K562 (cell line): Measurements from ENCODE around the gene PIGV. TPM values are rescaled to one million over a fixed set of nuclear protein-coding genes. Genes with fewer than 3 reads are reported as not detected.
A peak's percentile ranks its signal among the peaks of the same experiment; 100 is the strongest.

Experiments used
- CAMTA2 ChIP-seq: fragments of 250-450 bp; sonication (Bioruptor Pico); conservative IDR thresholded peaks from 2 replicates; pipeline ENCODE4 v1.5.1; 2022
- ELF4 ChIP-seq: fragments of 450-650 bp; formaldehyde crosslinking; IDR thresholded peaks from 2 replicates; pipeline ENCODE4 v1.4.0; 2022; ENCODE audit warnings: missing genetic modification characterization
- ETS1 ChIP-seq: conservative IDR thresholded peaks from 2 replicates; pipeline ENCODE4 v1.6.1; 2011; ENCODE audit warnings: low read depth, mild to moderate bottlenecking, low read length; ENCODE audit not compliant: control insufficient read depth
- EWSR1 ChIP-seq: fragments of 450-650 bp; IDR thresholded peaks from 2 replicates; pipeline ENCODE4 v1.6.1; 2018; ENCODE audit warnings: borderline replicate concordance, mild to moderate bottlenecking, low read depth, moderate library complexity; ENCODE audit not compliant: partially characterized antibody
- GATAD2B ChIP-seq: fragments of 450-650 bp; IDR thresholded peaks from 2 replicates; pipeline ENCODE4 v1.6.1; 2017; ENCODE audit warnings: mild to moderate bottlenecking, borderline replicate concordance
- GTF2E2 ChIP-seq: fragments of 200-800 bp; sonication (Bioruptor generic); IDR thresholded peaks from 2 replicates; pipeline ENCODE4 v1.6.1; 2016; ENCODE audit warnings: missing genetic modification characterization, missing compliant biosample characterization
- ILF3 ChIP-seq: fragments of 450-650 bp; IDR thresholded peaks from 2 replicates; pipeline ENCODE4 v1.6.1; 2018; ENCODE audit warnings: antibody characterized with exemption, mild to moderate bottlenecking, moderate library complexity, borderline replicate concordance
- NR2C2 ChIP-seq, 2 experiments: fragments of 200-800 bp in 1 of 2; sonication (Bioruptor generic) in 1 of 2; sonication (generic) in 1 of 2; formaldehyde crosslinking in 1 of 2; IDR thresholded peaks; 2 replicates each; pipeline versions ENCODE4 v1.6.1 to v1.8.0; 2016 to 2022; ENCODE audit warnings: mild to moderate bottlenecking in 1 of 2, missing compliant biosample characterization in 1 of 2, missing genetic modification characterization in 1 of 2, missing genetic modification reagents in 1 of 2
- PML ChIP-seq: IDR thresholded peaks from 2 replicates; pipeline ENCODE4 v1.6.1; 2012; ENCODE audit warnings: low read length, inconsistent platforms
- RBM14 ChIP-seq: fragments of 200-400 bp; formaldehyde crosslinking; IDR thresholded peaks from 2 replicates; pipeline ENCODE4 v1.6.1; 2018; ENCODE audit warnings: low read depth, mild to moderate bottlenecking, low read length, moderate library complexity, borderline replicate concordance; ENCODE audit not compliant: insufficient read depth
- STAT5A ChIP-seq: IDR thresholded peaks from 2 replicates; pipeline ENCODE4 v1.6.1; 2012; ENCODE audit warnings: low read length, inconsistent platforms, borderline replicate concordance
- TAF9B ChIP-seq: fragments of 450-650 bp; IDR thresholded peaks from 2 replicates; pipeline ENCODE4 v1.6.1; 2018; ENCODE audit warnings: mild to moderate bottlenecking; ENCODE audit not compliant: partially characterized antibody
- ZBTB17 ChIP-seq: fragments of 450-650 bp; formaldehyde crosslinking; IDR thresholded peaks from 2 replicates; pipeline ENCODE4 v1.4.0; 2020; ENCODE audit warnings: mild to moderate bottlenecking
- ZKSCAN8 ChIP-seq: fragments of 200-800 bp; sonication (Bioruptor generic); IDR thresholded peaks from 2 replicates; pipeline ENCODE4 v1.6.1; 2016; ENCODE audit warnings: missing genetic modification characterization, missing compliant biosample characterization
- ZNF121 ChIP-seq: sonication (generic); formaldehyde crosslinking; conservative IDR thresholded peaks from 2 replicates; pipeline ENCODE4 v1.8.0; 2022; ENCODE audit warnings: missing genetic modification reagents
- ZNF143 ChIP-seq: sonication (generic); formaldehyde crosslinking; IDR thresholded peaks from 2 replicates; pipeline ENCODE4 v1.9.0; 2022; ENCODE audit warnings: mild to moderate bottlenecking, missing genetic modification reagents
- ZNF197 ChIP-seq: fragments of 200-800 bp; sonication (Bioruptor generic); IDR thresholded peaks from 2 replicates; pipeline ENCODE4 v1.6.1; 2016; ENCODE audit warnings: low read depth, missing genetic modification characterization, missing compliant biosample characterization
- polyA plus RNA-seq, 8 experiments: library from polyadenylated mRNA; depleted of rRNA in 4 of 8; stranded (reverse) in 5 of 8; unstranded in 3 of 8; fragments of >200 nt; fragmentation: Nextera tagmentation in 2 of 8; fragmentation: Illumina TruSeq in 1 of 8; extraction: Ambion mirVana in 2 of 8; extraction: Trizol in 1 of 8; gene quantifications; 2 replicates each; pipeline versions ENCODE4 v1.2.1 to v1.2.3, GENCODE V29; 2011 to 2014; ENCODE audit warnings: inconsistent platforms in 1 of 8, missing spikeins in 1 of 8
- total RNA-seq, 7 experiments: library from RNA; depleted of rRNA in 6 of 7; stranded (reverse); fragments of >200 nt in 6 of 7; fragmentation: Illumina TruSeq in 2 of 7; extraction: Trizol in 2 of 7; gene quantifications; 2 replicates each; pipeline versions ENCODE4 v1.2.1 to v1.2.3, GENCODE V29; 2011 to 2021; ENCODE audit warnings: low replicate concordance in 1 of 7
- TF ChIP-seq, protein P1 (sequence below): sonication (generic); formaldehyde crosslinking; IDR thresholded peaks from 2 replicates; pipeline ENCODE4 v1.8.0; 2023; ENCODE audit warnings: mild to moderate bottlenecking, missing genetic modification reagents
- TF ChIP-seq, protein P2 (sequence below): fragments of 450-650 bp; IDR thresholded peaks from 2 replicates; pipeline ENCODE4 v1.6.1; 2016; ENCODE audit warnings: borderline replicate concordance
- TF ChIP-seq, protein P3 (sequence below): fragments of 200-800 bp; sonication (Bioruptor generic); IDR thresholded peaks from 2 replicates; pipeline ENCODE4 v1.6.1; 2017; ENCODE audit warnings: missing genetic modification characterization, missing compliant biosample characterization

PIGV gene
- total and polyA plus RNA-seq, 9 of the 15 experiments (the other 6 are each of a cell fraction or from before 2014, with no cell fraction given), result 8.4 to 21.8 (median 11.7) TPM

- TF ChIP-seq, protein P1, sequence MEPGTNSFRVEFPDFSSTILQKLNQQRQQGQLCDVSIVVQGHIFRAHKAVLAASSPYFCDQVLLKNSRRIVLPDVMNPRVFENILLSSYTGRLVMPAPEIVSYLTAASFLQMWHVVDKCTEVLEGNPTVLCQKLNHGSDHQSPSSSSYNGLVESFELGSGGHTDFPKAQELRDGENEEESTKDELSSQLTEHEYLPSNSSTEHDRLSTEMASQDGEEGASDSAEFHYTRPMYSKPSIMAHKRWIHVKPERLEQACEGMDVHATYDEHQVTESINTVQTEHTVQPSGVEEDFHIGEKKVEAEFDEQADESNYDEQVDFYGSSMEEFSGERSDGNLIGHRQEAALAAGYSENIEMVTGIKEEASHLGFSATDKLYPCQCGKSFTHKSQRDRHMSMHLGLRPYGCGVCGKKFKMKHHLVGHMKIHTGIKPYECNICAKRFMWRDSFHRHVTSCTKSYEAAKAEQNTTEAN (CRISPR knock-in tag), result peak; percentile 3; the same call in 1 of the 2 replicates
- TF ChIP-seq NR2C2 (CRISPR knock-in tag; IDR thresholded peaks at IDR 0.05), result no peak
- peak; percentile 59 for TF ChIP-seq NR2C2 (tag; IDR thresholded peaks at IDR 0.05)
- TF ChIP-seq, protein P2, sequence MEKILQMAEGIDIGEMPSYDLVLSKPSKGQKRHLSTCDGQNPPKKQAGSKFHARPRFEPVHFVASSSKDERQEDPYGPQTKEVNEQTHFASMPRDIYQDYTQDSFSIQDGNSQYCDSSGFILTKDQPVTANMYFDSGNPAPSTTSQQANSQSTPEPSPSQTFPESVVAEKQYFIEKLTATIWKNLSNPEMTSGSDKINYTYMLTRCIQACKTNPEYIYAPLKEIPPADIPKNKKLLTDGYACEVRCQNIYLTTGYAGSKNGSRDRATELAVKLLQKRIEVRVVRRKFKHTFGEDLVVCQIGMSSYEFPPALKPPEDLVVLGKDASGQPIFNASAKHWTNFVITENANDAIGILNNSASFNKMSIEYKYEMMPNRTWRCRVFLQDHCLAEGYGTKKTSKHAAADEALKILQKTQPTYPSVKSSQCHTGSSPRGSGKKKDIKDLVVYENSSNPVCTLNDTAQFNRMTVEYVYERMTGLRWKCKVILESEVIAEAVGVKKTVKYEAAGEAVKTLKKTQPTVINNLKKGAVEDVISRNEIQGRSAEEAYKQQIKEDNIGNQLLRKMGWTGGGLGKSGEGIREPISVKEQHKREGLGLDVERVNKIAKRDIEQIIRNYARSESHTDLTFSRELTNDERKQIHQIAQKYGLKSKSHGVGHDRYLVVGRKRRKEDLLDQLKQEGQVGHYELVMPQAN, result 0 out of 2 replicates have a peak, but pooled peaks have one; percentile 32
- 0 out of 2 replicates have a peak, but pooled peaks have one; percentile 19 for TF ChIP-seq ZBTB17 (CRISPR knock-in tag)
- TF ChIP-seq RBM14, result peak; percentile 12; the same call in 1 of the 2 replicates
- no peak for TF ChIP-seq ZNF121 (CRISPR knock-in tag)
- no peak for TF ChIP-seq ZKSCAN8
- peak; percentile 72 for TF ChIP-seq TAF9B
- TF ChIP-seq STAT5A, result 0 out of 2 replicates have a peak, but pooled peaks have one; percentile 6
- TF ChIP-seq ELF4, result peak; percentile 34; the same call in 1 of the 2 replicates
- TF ChIP-seq CAMTA2, result no peak
- peak; percentile 81 for TF ChIP-seq ETS1
- peak; percentile 91; the same call in 1 of the 2 replicates for TF ChIP-seq ILF3
- TF ChIP-seq, protein P3, sequence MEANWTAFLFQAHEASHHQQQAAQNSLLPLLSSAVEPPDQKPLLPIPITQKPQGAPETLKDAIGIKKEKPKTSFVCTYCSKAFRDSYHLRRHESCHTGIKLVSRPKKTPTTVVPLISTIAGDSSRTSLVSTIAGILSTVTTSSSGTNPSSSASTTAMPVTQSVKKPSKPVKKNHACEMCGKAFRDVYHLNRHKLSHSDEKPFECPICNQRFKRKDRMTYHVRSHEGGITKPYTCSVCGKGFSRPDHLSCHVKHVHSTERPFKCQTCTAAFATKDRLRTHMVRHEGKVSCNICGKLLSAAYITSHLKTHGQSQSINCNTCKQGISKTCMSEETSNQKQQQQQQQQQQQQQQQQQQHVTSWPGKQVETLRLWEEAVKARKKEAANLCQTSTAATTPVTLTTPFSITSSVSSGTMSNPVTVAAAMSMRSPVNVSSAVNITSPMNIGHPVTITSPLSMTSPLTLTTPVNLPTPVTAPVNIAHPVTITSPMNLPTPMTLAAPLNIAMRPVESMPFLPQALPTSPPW, result peak; percentile 95
- peak; percentile 56 for TF ChIP-seq PML
- TF ChIP-seq EWSR1, result no peak
- peak; percentile 49 for TF ChIP-seq ZNF143 (CRISPR knock-in tag)
- TF ChIP-seq GATAD2B, result peak; percentile 95; the same call in 1 of the 2 replicates
- 0 out of 2 replicates have a peak, but pooled peaks have one; percentile 12 for TF ChIP-seq ZNF197
- peak; percentile 11; the same call in 1 of the 2 replicates for TF ChIP-seq GTF2E2 (tag)
Observed at GRCh38 chr1:26787706-26788514, at the start of gene PIGV (continued).
